ENCODE data around the gene LRIG2.

DNA sequence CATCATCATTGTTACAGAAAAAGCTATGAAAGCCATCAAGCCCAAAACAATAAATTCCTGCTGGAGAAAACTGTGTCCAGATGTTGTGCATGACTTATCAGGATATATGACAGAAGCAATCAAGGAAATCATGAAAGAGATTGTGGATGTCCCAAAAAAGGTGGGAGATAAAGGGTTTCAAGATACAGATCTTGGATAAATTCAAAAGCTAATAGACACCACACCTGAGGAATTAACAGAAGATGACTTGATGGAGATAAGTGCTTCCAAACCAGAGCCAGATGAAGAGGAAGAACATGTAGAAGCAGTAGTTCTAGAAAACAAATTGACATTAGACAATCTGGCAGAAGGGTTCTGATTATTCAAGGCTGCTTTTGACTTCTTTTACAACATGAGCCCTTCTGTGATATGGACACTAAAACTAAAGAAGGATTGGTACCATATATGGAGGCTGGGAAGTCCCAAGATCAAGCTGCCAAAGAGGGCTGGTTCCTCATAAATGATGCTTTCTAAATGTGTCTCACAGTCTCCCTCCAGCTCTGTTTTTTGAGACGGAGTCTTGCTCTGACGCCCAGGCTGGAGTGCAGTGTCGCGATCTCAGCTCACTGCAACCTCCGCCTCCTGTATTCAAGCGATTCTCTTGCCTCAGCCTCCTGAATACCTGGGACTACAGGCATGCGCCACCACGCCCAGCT is 32.1 kb upstream of the LRIG2 start:
- TF ChIP-seq ATF2 (tag by site-specific recombination; IDR thresholded peaks at IDR 0.05; ENCODE audit: low read depth) (no peak), ZBTB44 (tag by site-specific recombination; IDR thresholded peaks at IDR 0.05) (no peak)
- TF ChIP-seq, protein P1, sequence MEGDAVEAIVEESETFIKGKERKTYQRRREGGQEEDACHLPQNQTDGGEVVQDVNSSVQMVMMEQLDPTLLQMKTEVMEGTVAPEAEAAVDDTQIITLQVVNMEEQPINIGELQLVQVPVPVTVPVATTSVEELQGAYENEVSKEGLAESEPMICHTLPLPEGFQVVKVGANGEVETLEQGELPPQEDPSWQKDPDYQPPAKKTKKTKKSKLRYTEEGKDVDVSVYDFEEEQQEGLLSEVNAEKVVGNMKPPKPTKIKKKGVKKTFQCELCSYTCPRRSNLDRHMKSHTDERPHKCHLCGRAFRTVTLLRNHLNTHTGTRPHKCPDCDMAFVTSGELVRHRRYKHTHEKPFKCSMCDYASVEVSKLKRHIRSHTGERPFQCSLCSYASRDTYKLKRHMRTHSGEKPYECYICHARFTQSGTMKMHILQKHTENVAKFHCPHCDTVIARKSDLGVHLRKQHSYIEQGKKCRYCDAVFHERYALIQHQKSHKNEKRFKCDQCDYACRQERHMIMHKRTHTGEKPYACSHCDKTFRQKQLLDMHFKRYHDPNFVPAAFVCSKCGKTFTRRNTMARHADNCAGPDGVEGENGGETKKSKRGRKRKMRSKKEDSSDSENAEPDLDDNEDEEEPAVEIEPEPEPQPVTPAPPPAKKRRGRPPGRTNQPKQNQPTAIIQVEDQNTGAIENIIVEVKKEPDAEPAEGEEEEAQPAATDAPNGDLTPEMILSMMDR (tag by site-specific recombination; IDR thresholded peaks at IDR 0.05), result no peak

All from HEK293 (cell line).